HG03457 (cell line): ENCODE measurements around the gene CCT7.

Experiments
- ATAC-seq: cut with Tn5 transposase; IDR thresholded peaks from one replicate; pipeline ENCODE4 v1.9.1; 2021; ENCODE audit warnings: moderate number of reproducible peaks; ENCODE audit not compliant: unreplicated experiment

Gene CCT7

DNA sequence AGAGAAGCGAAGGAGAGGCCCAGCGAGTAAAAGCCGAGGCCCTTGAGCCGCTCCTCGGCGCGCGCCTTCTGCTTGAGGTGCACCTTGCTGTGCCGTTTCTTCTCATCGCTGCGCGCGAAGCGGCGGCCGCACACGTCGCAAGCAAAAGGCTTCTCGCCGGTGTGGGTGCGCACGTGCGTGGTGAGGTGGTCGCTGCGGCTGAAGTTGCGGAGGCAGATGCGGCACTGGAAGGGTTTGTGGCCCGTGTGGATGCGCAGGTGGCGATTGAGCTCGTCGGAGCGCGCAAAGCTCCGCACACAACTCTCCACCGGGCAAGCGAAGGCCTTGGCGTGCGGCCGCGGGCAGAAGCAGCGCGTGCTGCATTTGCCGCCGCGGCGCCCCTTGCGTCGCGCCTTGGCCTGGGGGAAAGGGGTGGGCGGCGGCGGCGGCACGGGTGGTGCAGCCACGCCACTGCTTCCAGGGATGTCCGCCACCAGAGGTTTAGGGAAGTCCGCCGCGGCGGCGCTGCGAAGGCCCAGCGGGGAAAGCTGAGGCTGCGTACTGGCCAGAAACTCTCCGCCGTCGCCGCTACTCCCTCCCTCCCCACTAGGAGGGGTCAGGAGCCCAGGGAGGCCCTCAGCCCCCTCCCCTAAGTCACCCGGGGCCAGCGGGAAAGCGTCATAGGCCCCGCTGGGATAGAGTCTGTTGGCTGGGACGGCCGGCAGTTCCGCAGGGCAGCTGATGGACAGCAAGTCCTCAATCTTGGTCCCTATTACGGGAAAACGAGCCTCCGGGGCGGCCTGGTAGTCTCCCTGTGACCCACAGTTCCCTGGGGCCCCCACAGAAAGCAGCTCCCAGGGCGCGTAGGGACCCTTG is 57.6 kb downstream of the CCT7 start:
- no peak for ATAC-seq

DNA sequence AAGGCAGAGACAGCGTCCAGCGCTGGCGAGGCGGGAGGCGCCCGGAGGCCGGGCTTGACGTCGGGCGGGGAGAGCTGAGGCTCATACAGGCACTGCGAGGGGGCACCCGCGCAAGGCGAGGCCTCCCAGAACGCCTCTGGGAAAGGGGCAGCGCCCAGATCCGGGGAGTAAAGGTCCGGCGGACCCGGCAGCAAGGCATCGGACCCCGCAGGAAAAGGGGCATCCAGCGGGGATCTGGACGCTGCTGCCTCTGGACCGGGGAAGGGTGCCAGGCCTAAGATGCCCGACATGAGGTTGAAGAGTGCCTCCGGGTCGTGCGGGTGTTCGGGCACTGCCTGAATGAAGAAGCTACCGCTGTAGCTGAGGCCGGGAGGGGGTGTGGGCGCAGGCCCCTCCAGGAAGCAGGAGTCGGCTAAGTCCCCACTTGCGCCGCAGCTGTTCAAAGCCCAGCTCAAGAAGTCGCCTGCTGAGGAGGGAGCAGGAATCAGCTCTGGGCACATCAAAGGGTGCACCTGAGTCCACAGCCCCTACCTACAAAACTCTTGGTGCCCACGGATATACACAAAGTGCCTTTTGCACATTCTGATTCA is 58.3 kb downstream of the CCT7 start:
- ATAC-seq, result no peak

DNA sequence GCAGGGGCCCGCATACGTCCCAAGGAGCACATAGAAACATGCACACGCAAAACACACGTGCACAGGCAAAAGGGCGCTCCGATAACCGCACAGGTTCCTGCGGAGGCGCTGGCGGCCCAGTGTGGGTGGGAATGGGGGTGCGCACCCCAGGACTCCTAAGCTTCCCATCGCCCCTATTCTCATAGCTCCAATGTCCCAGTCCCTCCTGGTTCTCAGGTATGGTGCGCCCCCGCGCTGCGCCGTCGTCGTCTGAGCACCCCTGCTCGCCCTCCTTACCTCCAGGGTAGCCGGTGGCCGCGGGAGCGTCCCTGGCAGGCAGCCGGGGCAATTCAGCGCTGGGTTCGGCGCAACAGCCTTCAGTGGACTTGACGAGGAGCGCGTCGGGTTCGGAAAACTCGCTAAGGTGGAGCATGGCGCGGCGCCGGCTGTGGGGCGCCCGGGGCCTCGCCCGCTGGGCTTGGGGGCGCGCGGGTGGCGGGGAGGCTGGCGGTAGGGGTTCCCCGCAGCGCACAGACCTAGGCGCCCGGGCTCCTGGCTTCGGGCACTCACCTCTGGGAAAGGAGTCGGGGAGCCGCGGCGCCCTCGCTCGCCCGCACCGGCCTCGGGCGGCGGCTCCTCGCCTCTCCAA is 58.9 kb downstream of the CCT7 start:
- no peak for ATAC-seq

DNA sequence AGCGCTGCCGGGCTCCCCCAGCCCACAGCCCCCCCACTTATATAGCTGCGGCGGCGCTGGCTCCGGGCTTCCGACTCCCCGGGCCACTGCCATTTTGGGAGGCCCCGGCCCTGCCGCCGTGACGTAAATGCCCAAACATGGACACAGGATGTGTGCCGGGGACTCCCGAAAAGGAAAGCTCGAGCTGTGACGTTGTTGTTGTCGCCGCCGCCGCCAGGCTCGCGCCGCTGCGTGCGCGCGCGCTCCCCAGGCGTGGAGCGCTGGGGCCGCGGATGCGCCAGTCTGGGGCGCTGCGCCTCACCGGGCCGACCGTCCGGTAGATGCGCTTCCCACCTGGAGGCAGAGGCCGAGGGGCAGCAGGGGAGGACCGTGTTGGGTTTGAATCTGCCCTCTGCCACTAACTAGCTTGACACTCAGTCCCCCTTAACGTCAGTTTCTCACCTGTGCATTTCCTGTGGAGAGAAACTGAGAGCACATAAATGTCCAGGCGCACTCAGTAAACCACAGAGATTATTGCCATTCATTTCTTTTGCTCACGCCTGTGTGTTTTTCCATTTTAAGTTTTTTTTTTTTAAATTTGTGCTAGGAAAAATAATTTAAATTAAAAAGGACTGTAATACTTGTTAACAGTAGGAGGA is 59.5 kb downstream of the CCT7 start, which contains the start of gene EGR4:
Gene EGR4 (minus strand): TSS at position 15 of the 638 bp plus-strand sequence. CDS start 231 bp downstream, outside the sequence.
- ATAC-seq, result peak; percentile 95

DNA sequence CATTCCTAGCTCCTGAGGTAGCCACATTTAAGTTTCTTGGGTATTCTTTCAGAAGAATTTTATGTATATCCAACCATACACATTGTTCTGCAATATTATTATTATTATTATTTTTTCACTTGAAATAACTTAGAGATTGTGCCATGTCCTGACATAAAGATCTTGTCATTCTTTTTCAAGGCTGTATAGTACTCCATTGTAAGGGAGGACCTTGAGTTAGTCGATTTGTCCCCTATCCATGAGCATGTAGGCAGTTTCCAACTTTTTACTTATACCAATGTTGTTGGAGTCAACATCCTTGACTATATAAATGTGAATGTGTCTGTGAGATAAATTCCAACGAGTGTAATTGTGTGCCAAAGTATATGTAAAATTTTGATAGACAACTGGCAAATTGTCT is 60.1 kb downstream of the CCT7 start:
- ATAC-seq, result no peak

DNA sequence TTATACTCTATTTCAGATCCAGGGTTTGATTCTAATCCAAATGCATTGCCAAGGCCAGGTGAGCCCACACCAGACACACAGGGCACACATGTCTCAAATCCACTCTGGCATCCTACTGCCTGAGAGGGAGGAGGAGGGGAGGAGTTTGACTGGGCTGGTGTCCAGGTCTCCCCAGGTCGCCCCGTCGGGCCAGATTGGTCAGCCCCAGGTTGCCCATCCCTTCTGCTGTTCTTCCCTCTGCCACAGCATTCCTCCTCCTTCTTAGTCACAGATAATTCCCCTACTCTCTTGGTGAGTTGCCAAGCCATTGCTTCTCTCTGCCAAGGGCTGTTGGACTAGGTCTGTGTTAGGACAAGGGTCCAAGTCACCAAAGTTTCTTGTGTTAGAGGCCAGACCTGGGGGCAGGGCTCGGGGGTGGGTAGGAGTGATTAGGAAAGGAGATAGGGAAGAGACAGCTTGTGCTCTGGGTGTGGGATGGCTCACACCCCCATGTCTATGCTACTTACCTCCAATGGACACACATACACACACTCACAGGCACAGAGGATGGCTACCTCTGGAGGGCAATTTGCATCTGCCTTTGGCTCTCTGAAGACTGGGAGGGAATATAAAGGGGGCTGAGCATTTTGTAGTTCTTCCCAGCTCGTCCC is 61.8 kb downstream of the CCT7 start:
- no peak for ATAC-seq

DNA sequence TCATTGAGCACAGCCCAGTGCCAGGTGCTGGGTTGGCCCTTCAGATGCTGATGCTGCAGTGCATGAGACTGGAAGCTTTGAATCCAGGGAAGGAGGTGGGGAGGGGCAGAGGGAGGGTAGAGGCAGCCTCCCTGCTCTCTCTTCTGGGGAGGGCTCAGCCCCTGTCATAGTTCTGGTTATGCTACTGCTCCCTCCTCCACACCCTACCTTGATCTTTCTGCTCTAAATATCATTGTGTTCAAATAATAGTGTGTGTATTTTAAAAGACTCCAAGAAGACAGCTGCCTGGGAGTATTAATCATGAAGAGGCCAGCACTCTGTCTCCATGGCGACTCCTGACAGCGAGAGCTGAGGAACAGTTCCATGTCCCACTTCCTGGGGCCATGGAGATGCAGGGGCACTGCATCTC is 63.0 kb downstream of the CCT7 start:
- ATAC-seq, result no peak

DNA sequence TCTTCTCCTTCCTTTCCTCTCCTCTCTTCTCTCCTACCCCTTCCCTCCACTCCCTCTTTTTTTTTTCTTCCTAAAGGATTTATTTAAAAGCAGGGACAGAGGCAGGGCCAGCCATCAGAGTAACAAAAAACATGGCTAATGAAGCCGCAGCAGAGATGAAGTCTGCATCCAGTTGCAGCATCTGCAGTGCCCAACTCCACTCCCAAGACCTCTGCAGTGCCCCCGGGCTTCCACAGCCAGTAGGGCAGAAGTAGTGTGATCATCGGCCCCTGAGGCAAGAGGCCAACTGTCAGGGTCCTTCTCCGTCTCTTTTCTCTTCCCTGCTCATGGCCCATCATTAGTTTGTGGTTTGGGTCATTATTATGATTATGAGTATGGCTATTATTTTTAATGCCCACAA is 63.5 kb downstream of the CCT7 start:
- ATAC-seq, result no peak

DNA sequence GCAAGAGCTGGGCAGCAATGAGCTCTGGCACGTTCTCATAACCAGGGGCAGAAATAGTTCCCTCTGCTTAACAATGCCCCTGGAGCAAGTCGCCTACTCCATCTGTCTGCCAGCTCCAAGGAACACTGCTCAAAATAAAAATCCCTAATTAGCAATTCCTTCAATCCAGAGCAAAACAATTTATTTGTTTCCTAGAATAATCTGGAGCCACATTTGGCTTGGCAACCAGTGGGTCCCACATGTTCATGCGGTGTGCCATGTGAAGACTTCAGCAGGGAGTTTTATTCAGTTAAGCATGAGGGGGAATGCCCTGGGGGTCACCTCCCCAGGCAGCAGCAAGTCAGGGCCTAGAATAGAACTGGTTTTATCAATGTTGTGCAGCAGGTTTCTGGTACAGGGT is 66.8 kb downstream of the CCT7 start:
- no peak for ATAC-seq

DNA sequence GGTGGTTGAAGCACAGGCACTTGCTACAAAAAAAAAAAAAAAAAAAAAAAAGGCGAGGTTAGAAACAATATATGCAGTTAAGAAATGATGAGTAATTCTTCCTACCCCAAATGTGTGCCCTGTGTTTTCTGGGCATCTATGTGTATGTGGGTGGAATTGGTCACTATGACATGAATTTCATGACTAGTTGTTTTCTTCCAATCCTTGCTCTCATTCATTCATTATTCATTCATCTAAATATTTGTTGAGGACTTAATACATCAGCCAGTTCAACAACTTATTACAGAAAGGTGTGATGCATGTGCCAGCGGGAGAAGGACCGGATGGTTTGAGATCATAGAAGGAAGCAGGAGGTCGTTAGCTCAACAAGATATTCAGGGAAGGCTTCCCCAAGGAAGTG is 67.5 kb downstream of the CCT7 start:
- ATAC-seq, result no peak
